ENCODE data around the gene MXD4. TPM values are rescaled to one million over a fixed set of nuclear protein-coding genes. Genes with fewer than 3 reads are reported as not detected.

The MXD4 gene
- total RNA-seq, 1 donor from 2014 or later, result 22.7 TPM

DNA sequence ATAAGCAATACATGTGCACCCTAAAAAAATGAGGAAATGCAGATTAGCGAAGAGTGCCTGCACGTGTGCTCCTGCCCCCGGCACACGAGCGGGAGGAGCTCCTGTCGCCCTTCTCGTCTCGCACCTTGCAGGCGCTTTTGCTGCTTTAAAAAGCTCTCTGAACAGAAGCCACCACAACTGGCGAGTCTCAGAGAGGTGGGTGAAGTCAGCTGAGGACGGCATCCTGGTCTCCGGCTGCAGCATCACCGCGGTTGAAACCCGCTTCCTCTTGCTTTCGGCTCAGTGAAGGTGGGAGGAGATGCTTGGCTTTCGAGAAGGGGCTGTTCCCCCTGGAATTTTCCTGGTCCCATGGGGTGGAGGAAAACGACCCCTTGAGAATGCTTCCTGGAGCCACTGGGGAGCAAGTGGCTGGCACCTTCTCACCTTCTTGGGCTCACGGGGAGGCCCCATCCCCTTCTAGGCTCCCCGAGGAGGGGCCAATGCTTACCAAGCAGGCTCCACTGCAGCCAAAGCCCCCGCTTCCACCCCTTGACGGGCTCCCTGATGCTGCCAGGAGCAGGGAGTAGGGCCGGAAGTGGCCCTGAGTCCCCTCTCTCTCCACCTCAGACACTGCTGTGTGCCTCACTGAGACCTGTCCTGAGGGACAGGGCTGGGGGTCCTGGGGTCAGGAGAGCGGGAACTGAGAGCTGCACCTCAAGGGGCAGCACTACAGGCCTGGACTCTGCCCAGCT is 29.2 kb upstream of the MXD4 start:
- Histone ChIP-seq H3K79me2 (ENCODE audit: low read depth) (no peaks in the 10 kb centered on the region), H3F3A (ENCODE audit: low read depth) (no peaks in the 10 kb centered on the region), H3K27me3 (no peaks in the 10 kb centered on the region), H3K27ac (no peak overlapping the region), H3K36me3 (no peaks in the 10 kb centered on the region), H3K9ac (no peak overlapping the region), H2AFZ (replicated peaks) (no peak overlapping the region), H3K4me3 (no peak overlapping the region), H4K20me1 (ENCODE audit: low read depth) (no peaks in the 10 kb centered on the region), H3K4me1 (peaks cover 16% of the 10 kb centered on the region), H3K9me3 (ENCODE audit: low read depth) (no peaks in the 10 kb centered on the region), H3K4me2 (no peak overlapping the region)
- no peaks in the 10 kb centered on the region for H3K9me3 Mint-ChIP-seq
- H3K4me1 Mint-ChIP-seq, result peaks cover 20% of the 10 kb centered on the region
- H3K27ac Mint-ChIP-seq, result no peak overlapping the region
- no peak for DNase-seq (ENCODE audit: low spot score)
- no peaks in the 10 kb centered on the region for H3K36me3 Mint-ChIP-seq
- H3K27me3 Mint-ChIP-seq (ENCODE audit: insufficient read depth, low read depth), result peaks cover 5% of the 10 kb centered on the region
- no peak overlapping the region for H3K4me3 Mint-ChIP-seq
- TF ChIP-seq EZH2phosphoT487 (IDR thresholded peaks at IDR 0.05) (no peak), EZH2 (IDR thresholded peaks at IDR 0.05) (no peak)
- TF ChIP-seq, protein P1, sequence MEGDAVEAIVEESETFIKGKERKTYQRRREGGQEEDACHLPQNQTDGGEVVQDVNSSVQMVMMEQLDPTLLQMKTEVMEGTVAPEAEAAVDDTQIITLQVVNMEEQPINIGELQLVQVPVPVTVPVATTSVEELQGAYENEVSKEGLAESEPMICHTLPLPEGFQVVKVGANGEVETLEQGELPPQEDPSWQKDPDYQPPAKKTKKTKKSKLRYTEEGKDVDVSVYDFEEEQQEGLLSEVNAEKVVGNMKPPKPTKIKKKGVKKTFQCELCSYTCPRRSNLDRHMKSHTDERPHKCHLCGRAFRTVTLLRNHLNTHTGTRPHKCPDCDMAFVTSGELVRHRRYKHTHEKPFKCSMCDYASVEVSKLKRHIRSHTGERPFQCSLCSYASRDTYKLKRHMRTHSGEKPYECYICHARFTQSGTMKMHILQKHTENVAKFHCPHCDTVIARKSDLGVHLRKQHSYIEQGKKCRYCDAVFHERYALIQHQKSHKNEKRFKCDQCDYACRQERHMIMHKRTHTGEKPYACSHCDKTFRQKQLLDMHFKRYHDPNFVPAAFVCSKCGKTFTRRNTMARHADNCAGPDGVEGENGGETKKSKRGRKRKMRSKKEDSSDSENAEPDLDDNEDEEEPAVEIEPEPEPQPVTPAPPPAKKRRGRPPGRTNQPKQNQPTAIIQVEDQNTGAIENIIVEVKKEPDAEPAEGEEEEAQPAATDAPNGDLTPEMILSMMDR (IDR thresholded peaks at IDR 0.05), result no peak

DNA sequence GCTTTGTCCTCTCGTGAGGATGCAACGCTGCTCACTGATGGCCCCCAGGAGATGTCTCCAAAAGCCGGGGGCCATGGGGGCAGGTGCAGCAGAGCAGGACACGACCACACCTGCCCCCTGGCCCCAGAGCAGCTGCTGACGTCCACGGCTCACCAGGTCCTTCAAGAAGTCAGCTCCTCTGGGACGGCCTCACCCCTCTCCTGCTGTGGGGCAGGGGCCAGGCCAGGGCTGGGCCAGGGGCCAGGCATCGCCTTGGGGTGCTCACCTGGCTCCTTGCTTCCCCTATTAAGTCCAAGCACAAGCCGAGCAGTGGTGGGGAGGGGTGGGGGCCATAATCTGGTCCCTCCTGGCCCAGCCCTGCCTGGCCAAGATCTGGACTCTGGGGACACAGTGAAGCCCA is 28.6 kb upstream of the MXD4 start:
- no peak overlapping the region for H3K4me3 Mint-ChIP-seq
- no peak overlapping the region for H3K9ac ChIP-seq

DNA sequence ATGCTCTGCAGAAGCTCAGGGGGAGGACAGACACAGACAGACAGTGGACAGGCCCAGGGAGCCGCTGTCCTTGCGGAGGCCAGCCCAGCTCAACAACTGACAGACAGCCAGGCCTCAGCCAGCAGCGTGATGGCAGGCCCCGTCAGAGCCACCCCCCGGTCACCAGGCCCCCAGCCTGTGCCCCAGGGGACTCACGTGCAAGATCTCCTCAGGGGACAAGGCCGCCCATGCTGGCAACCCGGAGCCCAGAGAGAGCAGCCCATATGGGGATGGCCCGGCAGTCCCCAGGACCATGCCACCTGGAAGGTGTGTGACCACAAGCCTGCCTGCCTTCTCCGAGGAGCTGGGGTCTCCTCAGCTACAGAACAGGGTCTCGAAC is 28.0 kb upstream of the MXD4 start:
- Histone ChIP-seq H3K9me3 (ENCODE audit: low read depth) (no peaks in the 10 kb centered on the region), H3F3A (ENCODE audit: low read depth) (no peaks in the 10 kb centered on the region), H3K4me1 (peaks cover 19% of the 10 kb centered on the region), H4K20me1 (ENCODE audit: low read depth) (no peaks in the 10 kb centered on the region), H3K4me3 (no peak overlapping the region), H2AFZ (replicated peaks) (no peak overlapping the region), H3K79me2 (ENCODE audit: low read depth) (no peaks in the 10 kb centered on the region), H3K4me2 (no peak overlapping the region), H3K9ac (no peak overlapping the region), H3K36me3 (no peaks in the 10 kb centered on the region), H3K27ac (no peak overlapping the region), H3K27me3 (no peaks in the 10 kb centered on the region)
- DNase-seq (ENCODE audit: low spot score), result no peak
- Mint-ChIP-seq H3K36me3 (no peaks in the 10 kb centered on the region), H3K4me3 (no peak overlapping the region), H3K27me3 (ENCODE audit: insufficient read depth, low read depth) (peaks cover 6% of the 10 kb centered on the region), H3K4me1 (peaks cover 20% of the 10 kb centered on the region), H3K27ac (no peak overlapping the region), H3K9me3 (no peaks in the 10 kb centered on the region)
- TF ChIP-seq EZH2phosphoT487 (IDR thresholded peaks at IDR 0.05) (no peak), EZH2 (IDR thresholded peaks at IDR 0.05) (no peak)

More for the DNA sequence above, 28.6 kb upstream of the MXD4 start:
- H3K27me3 ChIP-seq, result no peaks in the 10 kb centered on the region
- DNase-seq (ENCODE audit: low spot score), result no peak
- H3K36me3 Mint-ChIP-seq, result no peaks in the 10 kb centered on the region
- H3F3A ChIP-seq (ENCODE audit: low read depth), result no peaks in the 10 kb centered on the region
- H3K4me1 ChIP-seq, result peaks cover 19% of the 10 kb centered on the region
- no peaks in the 10 kb centered on the region for H3K36me3 ChIP-seq
- H3K9me3 Mint-ChIP-seq, result no peaks in the 10 kb centered on the region
- peaks cover 5% of the 10 kb centered on the region for H3K27me3 Mint-ChIP-seq (ENCODE audit: insufficient read depth, low read depth)
- H4K20me1 ChIP-seq (ENCODE audit: low read depth), result no peaks in the 10 kb centered on the region
- peaks cover 20% of the 10 kb centered on the region for H3K4me1 Mint-ChIP-seq
- no peak overlapping the region for H3K4me3 ChIP-seq
- no peak overlapping the region for H3K27ac Mint-ChIP-seq
- no peaks in the 10 kb centered on the region for H3K79me2 ChIP-seq (ENCODE audit: low read depth)
- H3K4me2 ChIP-seq, result no peak overlapping the region
- H3K27ac ChIP-seq, result no peak overlapping the region
- H2AFZ ChIP-seq (replicated peaks), result no peak overlapping the region
- no peak for TF ChIP-seq EZH2 (IDR thresholded peaks at IDR 0.05)
- TF ChIP-seq EZH2phosphoT487 (IDR thresholded peaks at IDR 0.05), result no peak
- TF ChIP-seq, protein P1 (IDR thresholded peaks at IDR 0.05), result no peak
- H3K9me3 ChIP-seq (ENCODE audit: low read depth), result no peaks in the 10 kb centered on the region

DNA sequence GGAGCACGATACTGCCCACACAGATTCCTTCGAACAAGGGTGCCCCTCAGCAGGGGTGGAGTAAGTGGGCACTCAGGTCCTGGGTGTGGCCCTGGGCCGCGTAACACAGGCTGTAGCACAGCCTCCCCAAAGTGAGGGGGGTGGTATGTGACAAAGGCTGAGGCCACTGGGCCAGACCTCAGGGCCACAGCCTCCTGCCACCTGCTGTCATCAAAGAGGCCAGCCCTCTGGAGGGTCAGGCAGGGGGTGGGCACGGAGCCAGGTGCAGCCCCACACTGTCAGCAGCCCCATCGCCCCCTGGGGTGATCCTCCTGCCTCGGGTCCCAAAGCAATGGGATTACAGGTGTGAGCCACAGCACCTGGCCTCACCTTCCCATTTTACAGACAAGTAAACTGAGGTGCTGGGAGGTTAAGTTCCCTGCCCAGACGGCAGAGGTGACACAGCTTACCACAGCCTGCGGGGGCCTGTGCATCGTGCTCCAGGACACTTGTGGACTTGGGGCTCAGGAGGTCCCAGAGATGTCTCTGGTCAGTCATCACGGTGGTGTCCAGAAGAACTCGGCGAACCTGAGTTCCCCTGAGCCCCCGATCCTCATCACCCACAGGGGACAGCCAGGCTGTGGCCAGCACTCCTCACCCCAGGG is 27.5 kb upstream of the MXD4 start:
- DNase-seq (ENCODE audit: low spot score), result no peak
- no peaks in the 10 kb centered on the region for H3K27me3 ChIP-seq
- H3K27me3 Mint-ChIP-seq (ENCODE audit: insufficient read depth, low read depth), result peaks cover 6% of the 10 kb centered on the region
- H3K4me3 Mint-ChIP-seq, result no peak overlapping the region
- H3K4me1 Mint-ChIP-seq, result peaks cover 20% of the 10 kb centered on the region
- H3K9me3 Mint-ChIP-seq, result no peaks in the 10 kb centered on the region
- H4K20me1 ChIP-seq (ENCODE audit: low read depth), result no peaks in the 10 kb centered on the region
- H3K36me3 ChIP-seq, result no peaks in the 10 kb centered on the region
- peaks cover 19% of the 10 kb centered on the region for H3K4me1 ChIP-seq
- no peaks in the 10 kb centered on the region for H3K36me3 Mint-ChIP-seq
- no peaks in the 10 kb centered on the region for H3K79me2 ChIP-seq (ENCODE audit: low read depth)
- no peak overlapping the region for H2AFZ ChIP-seq (replicated peaks)
- H3K9me3 ChIP-seq (ENCODE audit: low read depth), result no peaks in the 10 kb centered on the region
- H3K27ac ChIP-seq, result no peak overlapping the region
- no peak overlapping the region for H3K4me2 ChIP-seq
- no peak overlapping the region for H3K9ac ChIP-seq
- TF ChIP-seq EZH2phosphoT487 (IDR thresholded peaks at IDR 0.05) (no peak), EZH2 (IDR thresholded peaks at IDR 0.05) (no peak)
- TF ChIP-seq, protein P1 (IDR thresholded peaks at IDR 0.05), result no peak
- H3F3A ChIP-seq (ENCODE audit: low read depth), result no peaks in the 10 kb centered on the region
- H3K4me3 ChIP-seq, result no peak overlapping the region
- no peak overlapping the region for H3K27ac Mint-ChIP-seq

Data from neural progenitor cell (in vitro differentiated cells).